ENCODE data around the gene TAF1C. TPM values are rescaled to one million over a fixed set of nuclear protein-coding genes. Genes with fewer than 3 reads are reported as not detected.
"Not testable (repeated sequence)": the region's sequence is repeated elsewhere in the genome, so short reads cannot be mapped to it uniquely, and the experiment has no call there.

Gene TAF1C, protein sequence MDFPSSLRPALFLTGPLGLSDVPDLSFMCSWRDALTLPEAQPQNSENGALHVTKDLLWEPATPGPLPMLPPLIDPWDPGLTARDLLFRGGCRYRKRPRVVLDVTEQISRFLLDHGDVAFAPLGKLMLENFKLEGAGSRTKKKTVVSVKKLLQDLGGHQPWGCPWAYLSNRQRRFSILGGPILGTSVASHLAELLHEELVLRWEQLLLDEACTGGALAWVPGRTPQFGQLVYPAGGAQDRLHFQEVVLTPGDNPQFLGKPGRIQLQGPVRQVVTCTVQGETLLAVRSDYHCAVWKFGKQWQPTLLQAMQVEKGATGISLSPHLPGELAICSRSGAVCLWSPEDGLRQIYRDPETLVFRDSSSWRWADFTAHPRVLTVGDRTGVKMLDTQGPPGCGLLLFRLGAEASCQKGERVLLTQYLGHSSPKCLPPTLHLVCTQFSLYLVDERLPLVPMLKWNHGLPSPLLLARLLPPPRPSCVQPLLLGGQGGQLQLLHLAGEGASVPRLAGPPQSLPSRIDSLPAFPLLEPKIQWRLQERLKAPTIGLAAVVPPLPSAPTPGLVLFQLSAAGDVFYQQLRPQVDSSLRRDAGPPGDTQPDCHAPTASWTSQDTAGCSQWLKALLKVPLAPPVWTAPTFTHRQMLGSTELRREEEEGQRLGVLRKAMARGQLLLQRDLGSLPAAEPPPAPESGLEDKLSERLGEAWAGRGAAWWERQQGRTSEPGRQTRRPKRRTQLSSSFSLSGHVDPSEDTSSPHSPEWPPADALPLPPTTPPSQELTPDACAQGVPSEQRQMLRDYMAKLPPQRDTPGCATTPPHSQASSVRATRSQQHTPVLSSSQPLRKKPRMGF
- 8.6 and 12.5 TPM in 2 replicates for total RNA-seq

DNA sequence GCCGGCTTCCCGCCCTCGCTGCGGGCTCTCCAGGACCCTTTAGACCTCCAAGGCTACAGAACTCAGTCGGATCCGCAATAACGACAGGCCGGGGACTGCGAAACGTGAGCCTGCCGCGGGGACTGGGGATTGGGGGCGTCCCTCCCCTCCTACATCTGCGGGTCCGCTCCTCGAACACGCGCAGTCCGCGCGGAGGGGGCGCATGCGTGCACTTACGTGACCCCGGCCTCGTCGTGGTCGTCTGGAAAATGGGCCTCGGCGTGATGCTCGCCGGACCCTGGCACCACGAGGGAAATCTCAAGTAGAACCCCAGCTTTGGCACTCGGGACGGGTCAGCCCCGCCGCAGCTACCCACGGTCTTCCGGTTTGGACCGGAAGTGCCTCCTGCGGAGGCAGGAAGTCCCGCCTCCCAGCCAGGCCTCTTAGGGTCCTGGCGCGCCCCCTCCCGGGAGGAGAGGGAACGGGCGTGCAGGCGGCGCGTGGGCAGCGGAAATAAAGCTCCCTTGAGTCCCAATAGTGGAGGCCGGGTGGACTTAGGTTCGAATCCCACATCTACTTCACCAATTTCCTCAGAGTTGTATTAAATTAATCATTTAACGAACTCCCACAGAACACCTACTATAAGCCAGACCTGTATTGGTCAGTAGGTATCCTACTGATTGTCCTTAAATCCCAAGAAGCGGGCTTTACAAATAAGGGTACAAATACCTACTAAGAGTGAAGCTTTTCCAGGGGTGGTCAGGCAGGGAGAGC lies at the start of gene TAF1C:
TAF1C (minus strand) TSS at position 373 of the 753 bp plus-strand sequence. CDS start 2,069 bp downstream, outside the sequence.
- DNase-seq (ENCODE audit: low read depth in 2 of 2): peak; percentile 89 to 94

DNA sequence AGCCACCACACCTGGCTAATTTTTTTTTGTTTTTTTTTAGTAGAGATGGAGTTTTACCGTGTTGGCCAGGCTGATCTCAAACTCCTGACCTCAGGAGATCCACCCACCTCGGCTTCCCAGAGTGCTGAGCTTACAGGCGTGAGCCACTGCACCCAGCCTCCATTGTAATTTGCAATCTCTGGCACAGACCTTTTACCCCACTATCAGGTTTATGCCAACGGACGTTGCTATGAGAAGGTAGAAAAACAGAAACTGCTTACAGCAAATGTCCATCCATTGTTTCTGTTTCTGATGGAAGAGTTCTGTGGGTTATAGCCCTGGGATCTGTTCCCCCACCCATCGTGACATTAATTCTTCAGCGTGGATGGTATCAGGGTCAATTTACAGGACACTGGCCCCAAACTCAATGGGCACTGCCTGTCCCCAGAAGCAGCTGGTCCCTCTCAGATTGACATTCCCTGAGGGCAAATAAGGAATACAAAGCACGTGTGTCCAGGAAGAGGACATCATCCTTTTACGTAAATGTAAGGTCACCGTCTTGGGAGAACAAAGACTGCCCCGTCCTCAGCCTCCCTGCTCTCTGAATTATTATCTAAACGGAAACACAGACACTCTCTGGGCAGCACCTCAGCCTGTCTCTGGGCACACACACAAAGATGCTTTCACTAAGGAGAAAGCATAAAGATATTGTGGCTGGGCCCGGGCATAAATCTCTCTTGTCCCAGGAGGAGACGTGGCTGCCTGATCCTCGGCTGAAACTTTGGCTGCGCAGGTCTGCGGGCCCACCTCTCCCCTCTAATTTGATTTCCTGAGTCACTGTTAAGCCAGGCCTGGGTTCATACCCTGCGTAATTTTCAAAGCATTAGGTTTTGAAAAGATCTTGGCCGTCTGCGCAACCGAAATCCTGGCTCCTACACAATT lies 47.7 kb upstream of the TAF1C start:
- DNase-seq (ENCODE audit: low read depth in 2 of 2): peak in 1 of 2 donors; percentile 1

DNA sequence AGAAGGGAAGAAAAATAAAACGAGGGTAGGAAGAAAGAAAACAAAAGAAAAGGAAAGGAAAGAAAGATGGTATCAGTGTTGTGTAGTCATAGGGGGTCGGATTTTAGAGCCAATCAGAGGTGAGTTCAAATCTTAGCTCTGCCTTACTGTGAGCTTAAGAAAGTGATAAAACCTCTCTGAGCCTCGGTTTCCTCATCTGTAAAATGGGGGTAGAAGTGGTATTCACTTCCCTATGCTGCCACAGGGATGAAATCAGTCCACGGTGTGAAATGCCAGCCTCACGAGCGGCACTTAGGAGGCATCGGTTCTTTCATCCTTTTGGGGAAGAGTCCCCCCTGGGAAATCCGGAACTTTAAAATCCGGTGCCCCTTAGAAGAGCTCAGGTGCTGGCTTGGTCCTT lies 46.9 kb upstream of the TAF1C start:
- DNase-seq (ENCODE audit: low read depth in 2 of 2): no peak

DNA sequence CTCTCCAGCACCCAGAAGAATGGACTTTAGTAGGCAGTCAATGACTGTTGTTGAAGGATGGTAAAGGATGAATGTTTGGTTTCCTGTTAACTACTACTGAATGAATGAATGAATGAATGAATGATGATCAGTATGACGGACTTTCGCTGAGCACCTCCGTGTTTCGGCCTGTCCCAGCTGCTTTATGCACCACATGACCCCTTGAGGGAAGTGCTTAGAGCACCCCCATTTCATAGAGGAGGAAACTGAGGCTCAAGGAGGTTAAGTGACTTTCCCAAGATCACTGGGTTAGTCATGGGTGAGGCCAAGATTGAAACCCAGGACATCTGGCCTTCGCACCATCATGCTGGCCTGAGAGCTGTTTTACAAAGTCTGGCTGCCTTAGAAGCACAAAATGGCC lies 46.1 kb upstream of the TAF1C start:
- no peak for DNase-seq (ENCODE audit: low read depth in 2 of 2)

DNA sequence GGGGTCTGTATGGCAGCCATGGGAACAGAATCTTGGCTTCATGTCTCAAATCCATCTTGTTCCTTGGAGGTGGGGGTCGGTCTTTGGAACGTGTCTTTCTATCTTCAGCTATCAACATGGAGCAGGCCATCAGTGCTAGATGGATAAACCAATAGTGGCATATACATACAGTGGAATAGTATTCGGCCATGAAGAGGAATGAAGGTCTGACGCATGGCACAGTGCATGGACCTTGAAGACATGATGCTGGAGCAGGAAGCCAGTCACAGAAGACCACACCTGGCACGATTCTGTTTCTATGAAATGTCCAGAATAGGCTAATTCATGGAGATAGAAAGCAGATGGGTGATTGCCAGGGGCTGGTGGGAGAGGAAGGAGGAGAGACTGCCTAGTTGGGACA lies 45.2 kb upstream of the TAF1C start:
- no peak for DNase-seq (ENCODE audit: low read depth in 2 of 2)

DNA sequence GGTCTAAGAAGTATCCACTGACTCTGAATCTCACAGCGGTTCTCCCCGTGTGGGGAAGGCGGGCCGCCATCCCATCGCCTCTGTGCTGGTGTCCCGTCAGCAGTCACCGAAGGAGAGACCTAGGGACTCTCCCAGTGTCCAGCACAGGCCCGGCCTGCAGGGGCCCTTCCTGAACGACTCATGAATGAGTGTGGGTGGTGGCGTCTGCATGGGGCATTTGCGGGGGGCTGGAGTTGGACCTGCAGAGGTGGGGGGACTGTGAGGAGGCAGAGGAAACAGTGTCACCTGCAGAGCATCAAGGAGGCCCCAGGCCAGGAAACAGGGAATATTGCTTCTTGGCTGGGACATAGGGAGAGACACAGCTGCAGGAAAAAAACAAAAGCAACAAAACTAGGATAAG lies 42.6 kb upstream of the TAF1C start:
- no peak for DNase-seq (ENCODE audit: low read depth in 2 of 2)

DNA sequence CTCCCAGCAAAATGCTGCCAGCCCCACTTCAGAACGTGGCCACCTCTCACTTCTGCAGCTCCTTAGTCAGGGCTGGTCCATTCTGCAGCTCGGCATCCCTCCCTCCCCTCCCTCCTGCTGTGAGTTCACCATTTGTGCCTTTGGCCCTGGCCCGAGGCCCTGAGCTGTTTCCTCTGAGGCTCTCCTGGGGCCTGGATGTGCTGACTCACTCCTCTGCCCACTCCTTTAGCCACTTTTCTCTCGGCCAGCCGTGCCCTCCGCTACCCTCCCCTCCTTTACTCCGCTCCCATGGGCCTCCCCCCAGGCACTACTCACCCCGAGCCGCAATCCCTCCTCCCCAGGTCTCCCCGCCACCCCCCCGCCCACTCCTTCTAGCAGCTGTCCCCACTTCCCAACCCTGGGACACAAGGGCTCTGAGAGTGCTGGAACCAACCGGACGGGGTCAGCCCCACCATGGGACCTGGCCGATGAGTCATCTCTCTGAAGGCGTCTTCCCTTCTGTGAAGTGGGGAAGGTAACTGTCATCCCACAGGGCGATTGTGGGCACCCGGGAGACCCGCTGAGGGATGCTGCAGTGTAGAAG lies 41.5 kb upstream of the TAF1C start:
- DNase-seq (ENCODE audit: low read depth in 2 of 2): peak in 1 of 2 donors; percentile 62

DNA sequence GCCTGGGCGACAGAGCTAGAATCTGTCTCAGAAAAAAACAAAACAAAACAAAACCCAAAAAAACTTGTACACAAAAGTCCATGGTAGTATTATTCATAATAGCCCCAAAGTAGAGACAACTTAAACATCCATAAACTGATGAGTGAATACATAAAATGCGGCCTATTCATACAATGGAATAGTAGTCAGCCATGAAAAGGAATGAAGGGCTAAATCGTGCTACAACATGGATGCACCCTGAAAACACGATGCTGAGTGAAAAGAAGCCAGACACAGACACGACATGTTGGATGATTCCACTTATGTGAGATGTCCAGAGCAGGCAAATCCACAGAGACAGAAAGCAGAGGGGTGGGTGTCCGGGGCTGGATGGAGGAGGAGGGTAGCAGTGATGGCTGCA lies 40.7 kb upstream of the TAF1C start:
- DNase-seq (ENCODE audit: low read depth in 2 of 2): no peak

DNA sequence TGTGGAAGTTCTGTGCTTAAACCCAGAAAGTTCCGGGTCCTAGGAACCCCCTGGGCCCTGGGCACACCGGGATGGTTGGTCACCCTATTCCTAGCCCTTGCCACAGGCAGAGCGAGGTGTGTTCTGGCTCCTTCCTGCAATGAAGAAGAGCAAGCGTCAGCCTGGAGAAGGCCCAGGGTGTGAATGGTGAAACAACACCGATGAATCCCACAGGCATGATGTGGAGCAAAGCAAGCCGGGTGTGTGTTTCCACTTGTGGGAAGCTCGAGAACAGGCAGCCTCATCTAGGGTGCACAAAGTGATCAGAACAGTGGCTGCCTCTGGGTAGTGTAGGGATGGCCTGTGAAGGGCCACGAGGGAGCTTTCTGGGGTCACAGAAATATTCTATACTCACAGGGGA lies 39.2 kb upstream of the TAF1C start:
- no peak for DNase-seq (ENCODE audit: low read depth in 2 of 2)

DNA sequence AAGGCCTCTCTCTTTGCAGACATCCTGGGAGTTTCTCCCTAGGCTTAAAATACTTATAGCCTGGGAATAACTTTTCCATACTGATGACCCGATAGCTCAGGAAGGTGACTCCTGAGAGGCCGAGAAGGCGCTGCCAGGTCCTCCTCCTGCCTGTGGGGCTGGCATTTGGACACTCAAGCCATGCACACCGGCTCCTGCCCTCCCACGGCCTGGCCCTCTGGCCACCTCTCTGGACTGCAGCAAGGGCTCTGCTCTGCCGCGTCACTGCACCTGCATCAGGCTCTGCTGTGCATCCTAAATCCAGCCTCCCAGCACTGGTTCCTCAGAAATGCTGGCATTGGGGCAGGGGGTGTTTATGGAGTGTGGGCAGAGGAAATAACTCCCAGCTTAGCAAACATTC lies 38.7 kb upstream of the TAF1C start:
- no peak for DNase-seq (ENCODE audit: low read depth in 2 of 2)

DNA sequence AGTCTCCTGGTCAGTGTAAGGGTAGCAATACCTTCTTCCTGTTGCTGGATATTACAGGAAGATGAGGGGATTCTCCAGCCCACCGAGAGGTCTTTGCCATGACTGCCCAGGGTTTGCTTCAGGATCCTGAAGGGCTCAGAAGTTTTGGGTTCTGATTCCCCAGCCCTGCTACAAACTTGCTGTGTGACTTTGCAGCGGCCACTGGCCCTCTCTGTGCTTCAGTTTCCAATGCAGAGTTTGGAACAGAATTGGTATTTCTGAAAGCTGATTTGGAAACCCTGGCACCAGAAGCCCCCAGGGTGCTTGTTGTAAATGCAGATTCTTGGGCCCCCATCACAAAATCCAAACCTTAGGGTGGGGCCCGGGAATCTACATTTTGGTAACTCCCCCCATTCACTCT lies 38.3 kb upstream of the TAF1C start:
- no peak for DNase-seq (ENCODE audit: low read depth in 2 of 2)

DNA sequence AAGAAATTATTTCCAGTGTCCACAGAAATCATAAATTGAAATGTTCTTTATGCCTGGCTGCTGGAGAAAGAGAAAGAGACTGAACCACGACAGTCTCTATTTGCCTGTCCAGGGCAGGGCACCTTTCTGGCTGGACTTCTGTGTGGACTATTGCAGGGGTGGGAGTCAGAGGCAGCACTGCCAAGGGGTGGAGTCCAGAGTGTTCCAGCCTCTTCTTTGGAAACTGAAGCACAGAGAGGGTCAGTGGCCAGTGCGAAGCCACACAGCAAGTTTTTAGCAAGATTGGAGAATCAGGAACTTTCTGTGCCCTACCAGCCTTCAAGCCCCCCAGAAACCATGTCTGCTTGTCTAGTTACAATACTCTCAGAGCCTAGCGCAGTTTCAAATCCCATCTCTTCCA lies 37.7 kb upstream of the TAF1C start:
- no peak for DNase-seq (ENCODE audit: low read depth in 2 of 2)

DNA sequence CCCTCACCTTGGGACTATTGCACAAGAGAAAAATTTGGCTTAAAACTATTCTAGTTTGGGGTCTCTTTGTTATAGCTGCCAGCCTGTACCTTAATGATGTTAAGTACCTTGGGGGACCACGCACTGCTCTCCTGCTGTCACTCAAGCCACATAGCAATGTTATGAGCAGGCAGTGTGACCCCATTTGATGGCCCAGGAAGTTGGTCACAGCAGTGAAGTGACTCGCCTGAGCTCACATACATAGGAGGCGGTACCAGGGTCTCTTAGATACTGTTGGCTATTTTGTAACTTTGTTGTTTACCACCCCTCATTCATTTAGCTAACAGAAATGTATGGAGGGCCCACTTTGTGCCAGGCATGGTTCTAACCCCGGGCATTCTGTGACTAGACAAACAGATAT lies 36.6 kb upstream of the TAF1C start:
- no peak for DNase-seq (ENCODE audit: low read depth in 2 of 2)

DNA sequence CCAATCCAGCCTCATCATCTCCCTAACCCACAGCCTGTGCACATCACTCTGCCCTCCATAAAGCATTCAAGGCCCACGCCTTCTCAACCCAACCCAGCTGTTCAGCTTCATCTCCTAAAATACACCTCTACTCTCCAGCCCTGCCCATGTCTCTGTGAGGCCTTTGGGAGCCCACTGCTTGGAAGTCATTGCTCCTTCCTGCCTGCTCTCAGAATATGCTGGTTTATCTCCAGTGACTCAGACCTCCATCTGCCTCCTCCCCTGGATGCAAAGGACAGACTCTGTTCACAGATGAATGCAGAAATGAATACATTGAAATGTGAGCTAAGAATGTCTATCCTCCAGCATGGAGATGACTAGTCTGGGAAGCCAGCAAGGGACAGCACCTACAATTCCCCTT lies 34.0 kb upstream of the TAF1C start:
- no peak for DNase-seq (ENCODE audit: low read depth in 2 of 2)

DNA sequence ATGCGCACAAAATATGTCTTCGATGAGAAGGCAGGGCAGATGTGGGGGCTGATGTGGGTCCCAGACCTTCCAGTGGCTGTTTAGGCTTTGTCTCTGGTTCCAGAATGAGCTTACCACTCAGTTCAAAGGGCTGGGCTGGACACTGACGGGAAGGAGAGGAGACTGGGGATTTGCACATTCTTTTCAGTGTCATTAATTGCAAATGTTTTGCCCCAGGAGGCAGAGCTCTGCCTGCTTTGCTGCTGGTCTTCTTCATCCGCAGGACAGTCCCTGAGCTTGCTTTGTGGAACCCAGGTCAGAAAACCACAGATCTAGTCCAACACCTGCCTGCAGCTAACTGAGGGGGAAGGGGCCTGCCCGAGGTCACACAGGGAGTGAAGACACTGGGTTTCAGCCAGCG lies 32.1 kb upstream of the TAF1C start:
- DNase-seq (ENCODE audit: low read depth in 2 of 2): no peak

DNA sequence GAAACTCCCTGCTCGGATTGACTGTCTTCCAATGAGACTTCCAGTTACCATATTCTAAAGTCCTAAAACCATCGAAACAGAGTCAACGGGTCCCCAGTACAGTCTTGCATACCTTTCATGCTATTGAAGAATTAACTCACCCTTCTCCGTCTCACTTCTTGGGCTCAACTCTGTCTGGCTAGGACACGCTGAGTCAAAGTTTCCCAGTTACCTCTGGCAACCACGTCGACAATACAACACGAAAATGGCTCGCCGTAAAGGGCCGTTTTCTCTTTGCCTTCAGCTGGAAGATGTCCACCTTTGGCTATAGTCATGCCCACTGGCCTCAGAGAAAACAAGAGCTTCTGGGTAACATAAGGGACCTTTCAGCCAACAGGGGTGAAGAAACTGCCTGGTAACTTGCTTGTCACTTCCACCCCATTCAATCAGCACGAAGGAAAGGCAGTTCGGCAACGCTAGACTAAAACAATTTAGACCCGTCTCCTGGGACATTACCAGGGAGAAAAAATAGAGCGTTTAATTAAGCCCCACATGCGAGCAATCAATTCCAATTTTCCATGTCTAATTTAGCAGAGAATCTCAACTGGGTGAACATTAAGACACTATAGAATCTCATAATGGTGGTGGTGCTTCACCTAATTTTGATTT lies 31.4 kb upstream of the TAF1C start:
- DNase-seq (ENCODE audit: low read depth in 2 of 2): no peak

DNA sequence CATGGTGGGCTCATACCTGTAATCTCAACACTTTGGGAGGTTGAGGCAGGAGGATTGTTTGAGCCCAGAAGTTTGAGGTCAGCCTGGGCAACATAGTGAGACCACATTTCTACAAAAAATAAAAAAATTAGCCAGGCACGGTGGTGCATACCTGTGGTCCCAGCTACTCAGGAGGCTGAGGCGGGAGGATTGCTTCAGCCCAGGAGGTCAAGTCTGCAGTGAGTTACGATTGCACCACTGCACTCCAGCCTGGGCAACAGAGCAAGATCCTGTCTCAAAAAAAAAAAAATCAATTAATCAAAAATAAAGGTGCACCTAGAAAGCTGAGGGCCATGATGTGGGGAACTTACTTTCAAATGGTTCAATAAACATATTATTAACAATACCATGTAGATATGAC lies 29.3 kb upstream of the TAF1C start:
- not testable (repeated sequence) for DNase-seq (ENCODE audit: low read depth in 2 of 2)

DNA sequence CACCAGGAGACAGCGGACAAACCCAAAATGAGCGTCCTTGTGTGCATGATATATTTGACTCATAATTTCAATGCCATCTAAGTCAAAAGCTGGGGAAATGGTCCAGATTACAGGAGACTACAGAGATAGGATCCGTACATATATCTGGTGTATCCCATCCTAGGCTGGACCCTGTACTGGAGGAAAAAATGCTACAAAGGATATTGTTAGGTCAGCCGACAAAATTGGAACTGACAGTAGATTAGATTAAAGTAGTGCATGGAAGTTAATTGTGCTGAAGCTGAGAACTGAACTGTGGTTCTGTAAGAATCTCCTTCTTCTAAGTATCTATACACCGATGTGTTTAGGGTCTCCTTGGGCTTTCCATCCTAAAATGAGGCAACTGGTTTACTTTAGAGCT lies 28.7 kb upstream of the TAF1C start:
- no peak for DNase-seq (ENCODE audit: low read depth in 2 of 2)

DNA sequence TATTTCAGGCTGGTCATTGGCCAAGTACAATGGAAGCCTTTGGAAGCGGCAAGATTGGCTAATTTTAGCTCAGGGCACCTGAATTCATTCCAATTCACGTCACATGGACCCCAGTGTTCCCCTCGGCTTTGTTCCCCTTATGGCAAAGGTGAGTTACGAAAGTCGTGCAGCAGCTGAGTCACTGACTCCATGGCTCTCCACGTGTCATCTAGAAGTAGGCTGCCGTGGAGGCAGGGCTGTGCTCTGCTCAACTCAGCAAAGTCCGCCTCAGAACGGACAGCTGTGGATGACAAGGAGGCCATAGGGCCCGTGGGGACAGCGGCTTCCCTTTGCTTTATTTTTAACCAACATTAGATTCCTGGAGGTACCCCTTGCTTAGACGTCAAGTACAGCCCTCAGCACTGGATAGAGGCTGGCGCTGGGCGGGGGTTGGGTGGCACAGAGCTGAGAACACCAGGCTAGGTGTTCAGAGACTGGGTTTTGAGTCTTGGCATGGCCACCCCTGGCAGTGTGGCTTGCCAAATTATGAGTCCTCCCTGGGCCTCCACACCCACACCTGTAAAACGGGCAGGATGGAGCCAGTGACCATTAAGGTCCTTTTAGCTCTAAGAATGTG lies 27.7 kb upstream of the TAF1C start:
- DNase-seq (ENCODE audit: low read depth in 2 of 2): no peak

DNA sequence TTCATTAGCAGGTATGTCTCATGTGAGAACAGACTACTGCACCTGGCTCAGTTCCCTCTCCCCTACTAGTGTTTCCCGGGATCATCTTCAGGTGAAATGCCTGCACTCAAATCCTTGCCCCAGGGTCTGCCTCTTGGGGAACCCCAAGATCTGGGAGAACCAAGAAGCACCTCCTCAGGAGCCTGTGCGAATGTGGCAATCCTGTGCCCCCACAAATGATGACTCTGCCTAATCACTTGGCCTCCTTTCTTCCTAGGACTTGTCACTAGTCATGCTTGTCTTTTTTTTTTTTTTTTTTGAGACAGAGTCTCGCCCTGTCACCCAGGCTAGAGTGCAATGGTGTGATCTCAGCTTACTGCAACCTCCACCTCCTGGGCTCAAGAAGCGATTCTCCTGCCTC lies 25.8 kb upstream of the TAF1C start:
- DNase-seq (ENCODE audit: low read depth in 2 of 2): no peak

All from dermis microvascular lymphatic vessel endothelial cell (primary cell).